ENCODE data around the gene SMIM17.

Gene SMIM17

GRCh38 chr19:56663931-56664500, 21.1 kb downstream of the SMIM17 start:
- Histone ChIP-seq H3K9me3 (ENCODE audit: low read length) (no peaks in the 10 kb centered on the region), H3F3A (ENCODE audit: insufficient read depth, low read length) (no peaks in the 10 kb centered on the region), H3K4me1 (ENCODE audit: insufficient read depth, low read length, severe bottlenecking) (no peaks in the 10 kb centered on the region), H3K27ac (ENCODE audit: low read depth, low read length, poor library complexity, severe bottlenecking) (no peak overlapping the region), H3K36me3 (ENCODE audit: insufficient read depth, low read length) (no peaks in the 10 kb centered on the region), H3K27me3 (ENCODE audit: insufficient read depth, low read length) (no peaks in the 10 kb centered on the region), H4K20me1 (ENCODE audit: insufficient read depth, low read length) (no peaks in the 10 kb centered on the region), H2AFZ (ENCODE audit: low read length) (no peak overlapping the region), H3K79me2 (ENCODE audit: insufficient read depth, low read length) (no peaks in the 10 kb centered on the region), H3K9me2 (ENCODE audit: low read depth, low read length) (no peaks in the 10 kb centered on the region), H3K4me3 (ENCODE audit: low read depth, low read length, poor library complexity, severe bottlenecking) (no peak overlapping the region), H3K4me2 (ENCODE audit: low read length) (no peak overlapping the region), H3K9ac (ENCODE audit: low read length) (no peak overlapping the region)
- TF ChIP-seq, protein P1, sequence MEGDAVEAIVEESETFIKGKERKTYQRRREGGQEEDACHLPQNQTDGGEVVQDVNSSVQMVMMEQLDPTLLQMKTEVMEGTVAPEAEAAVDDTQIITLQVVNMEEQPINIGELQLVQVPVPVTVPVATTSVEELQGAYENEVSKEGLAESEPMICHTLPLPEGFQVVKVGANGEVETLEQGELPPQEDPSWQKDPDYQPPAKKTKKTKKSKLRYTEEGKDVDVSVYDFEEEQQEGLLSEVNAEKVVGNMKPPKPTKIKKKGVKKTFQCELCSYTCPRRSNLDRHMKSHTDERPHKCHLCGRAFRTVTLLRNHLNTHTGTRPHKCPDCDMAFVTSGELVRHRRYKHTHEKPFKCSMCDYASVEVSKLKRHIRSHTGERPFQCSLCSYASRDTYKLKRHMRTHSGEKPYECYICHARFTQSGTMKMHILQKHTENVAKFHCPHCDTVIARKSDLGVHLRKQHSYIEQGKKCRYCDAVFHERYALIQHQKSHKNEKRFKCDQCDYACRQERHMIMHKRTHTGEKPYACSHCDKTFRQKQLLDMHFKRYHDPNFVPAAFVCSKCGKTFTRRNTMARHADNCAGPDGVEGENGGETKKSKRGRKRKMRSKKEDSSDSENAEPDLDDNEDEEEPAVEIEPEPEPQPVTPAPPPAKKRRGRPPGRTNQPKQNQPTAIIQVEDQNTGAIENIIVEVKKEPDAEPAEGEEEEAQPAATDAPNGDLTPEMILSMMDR (IDR thresholded peaks at IDR 0.05; ENCODE audit: low read length): no peak
- TF ChIP-seq EZH2 (IDR thresholded peaks at IDR 0.05; ENCODE audit: borderline replicate concordance, low read length): no peak

- H3K9me2 ChIP-seq (ENCODE audit: low read depth, low read length): no peaks in the 10 kb centered on the region
- H3K36me3 ChIP-seq (ENCODE audit: insufficient read depth, low read length): no peaks in the 10 kb centered on the region
- no peak overlapping the region for H3K4me2 ChIP-seq (ENCODE audit: low read length)
- H3K9ac ChIP-seq (ENCODE audit: low read length): no peak overlapping the region
- no peaks in the 10 kb centered on the region for H3K79me2 ChIP-seq (ENCODE audit: insufficient read depth, low read length)
- no peaks in the 10 kb centered on the region for H3F3A ChIP-seq (ENCODE audit: insufficient read depth, low read length)
- H3K4me1 ChIP-seq (ENCODE audit: insufficient read depth, low read length, severe bottlenecking): no peaks in the 10 kb centered on the region
- no peaks in the 10 kb centered on the region for H3K27me3 ChIP-seq (ENCODE audit: insufficient read depth, low read length)
- TF ChIP-seq, protein P1 (IDR thresholded peaks at IDR 0.05; ENCODE audit: low read length): no peak
- no peak for TF ChIP-seq EZH2 (IDR thresholded peaks at IDR 0.05; ENCODE audit: borderline replicate concordance, low read length)
- no peak overlapping the region for H3K4me3 ChIP-seq (ENCODE audit: low read depth, low read length, poor library complexity, severe bottlenecking)
- H3K27ac ChIP-seq (ENCODE audit: low read depth, low read length, poor library complexity, severe bottlenecking): no peak overlapping the region
- no peaks in the 10 kb centered on the region for H4K20me1 ChIP-seq (ENCODE audit: insufficient read depth, low read length)
- no peaks in the 10 kb centered on the region for H3K9me3 ChIP-seq (ENCODE audit: low read length)
- H2AFZ ChIP-seq (ENCODE audit: low read length): no peak overlapping the region
Observed at GRCh38 chr19:56664511-56664910, 21.6 kb downstream of the SMIM17 start.

- TF ChIP-seq EZH2 (IDR thresholded peaks at IDR 0.05; ENCODE audit: borderline replicate concordance, low read length): no peak
- TF ChIP-seq, protein P1 (IDR thresholded peaks at IDR 0.05; ENCODE audit: low read length): no peak
- Histone ChIP-seq H3K27me3 (ENCODE audit: insufficient read depth, low read length) (no peaks in the 10 kb centered on the region), H3K4me1 (ENCODE audit: insufficient read depth, low read length, severe bottlenecking) (no peaks in the 10 kb centered on the region), H3K4me2 (ENCODE audit: low read length) (no peak overlapping the region), H3K9me3 (ENCODE audit: low read length) (no peaks in the 10 kb centered on the region), H3K9ac (ENCODE audit: low read length) (no peak overlapping the region), H3K27ac (ENCODE audit: low read depth, low read length, poor library complexity, severe bottlenecking) (no peak overlapping the region), H3K79me2 (ENCODE audit: insufficient read depth, low read length) (no peaks in the 10 kb centered on the region), H3F3A (ENCODE audit: insufficient read depth, low read length) (no peaks in the 10 kb centered on the region), H3K36me3 (ENCODE audit: insufficient read depth, low read length) (no peaks in the 10 kb centered on the region), H3K9me2 (ENCODE audit: low read depth, low read length) (no peaks in the 10 kb centered on the region), H3K4me3 (ENCODE audit: low read depth, low read length, poor library complexity, severe bottlenecking) (no peak overlapping the region), H2AFZ (ENCODE audit: low read length) (no peak overlapping the region), H4K20me1 (ENCODE audit: insufficient read depth, low read length) (no peaks in the 10 kb centered on the region)
Observed at GRCh38 chr19:56667311-56667870, 24.4 kb downstream of the SMIM17 start.

Data from OCI-LY1 (cell line).